ENCODE measurements around the gene GPC6. TPM values are rescaled to one million over a fixed set of nuclear protein-coding genes. Genes with fewer than 3 reads are reported as not detected.

The GPC6 gene
- total and polyA plus RNA-seq, 2 experiments from 2014 or later = 14.4 to 20.8 TPM

- H3K9me3 ChIP-seq (ENCODE audit: low read depth) = no peaks in the 10 kb centered on the region
- 25 to 27% methylated on average over 8 of the region's 8 CpGs for WGBS, 2 experiments (ENCODE audit: low coverage in 1 of 2, low lambda C conversion rate in 2 of 2, missing lambda C conversion rate in 2 of 2)
- peaks cover 22% of the 10 kb centered on the region for H3K4me1 ChIP-seq (ENCODE audit: insufficient read depth)
- no peak overlapping the region for H3K9ac ChIP-seq
- H3K27me3 ChIP-seq (replicated peaks; ENCODE audit: insufficient read depth) = no peaks in the 10 kb centered on the region
- H3K36me3 ChIP-seq (ENCODE audit: low read depth) = no peaks in the 10 kb centered on the region
- H4K20me1 ChIP-seq (ENCODE audit: insufficient read depth) = no peaks in the 10 kb centered on the region
- TF ChIP-seq EZH2 (IDR thresholded peaks at IDR 0.05; ENCODE audit: insufficient read depth, poor library complexity, severe bottlenecking) = no peak
- TF ChIP-seq EZH2phosphoT487 (IDR thresholded peaks at IDR 0.05; ENCODE audit: insufficient read depth, low read depth) = no peak
- no peaks in the 10 kb centered on the region; the same call in 1 of the 2 replicates for H3K9me2 ChIP-seq (ENCODE audit: insufficient read depth)
- H3F3A ChIP-seq (ENCODE audit: insufficient read depth) = no peaks in the 10 kb centered on the region
- peak overlapping the region; percentile 10; the same call in 1 of the 2 replicates for H2AFZ ChIP-seq
- H3K4me2 ChIP-seq (ENCODE audit: unreplicated experiment) = peak overlapping the region; percentile 33
- DNase-seq = peak; percentile 27
- in situ Hi-C loops (cut with MboI) = no loop called here
- no peak overlapping the region for H3K27ac ChIP-seq
- no peaks in the 10 kb centered on the region for H3K79me2 ChIP-seq (ENCODE audit: insufficient read depth)
- peak overlapping the region; percentile 38; the same call in 1 of the 2 replicates for H3K4me3 ChIP-seq
Measured at GRCh38 chr13:93413972-93414717, 187.5 kb downstream of the GPC6 start.

GRCh38 chr13:93416736-93417355 lies 190.2 kb downstream of the GPC6 start:
- H3K4me2 ChIP-seq (ENCODE audit: unreplicated experiment) = no peak overlapping the region
- H2AFZ ChIP-seq = peak overlapping the region; percentile 16; the same call in 1 of the 2 replicates
- DNase-seq = peak; percentile 4
- H3K4me1 ChIP-seq (ENCODE audit: insufficient read depth) = peaks cover 22% of the 10 kb centered on the region
- no peak for TF ChIP-seq EZH2 (IDR thresholded peaks at IDR 0.05; ENCODE audit: insufficient read depth, poor library complexity, severe bottlenecking)
- no peak for TF ChIP-seq EZH2phosphoT487 (IDR thresholded peaks at IDR 0.05; ENCODE audit: insufficient read depth, low read depth)
- H3K27ac ChIP-seq = no peak overlapping the region
- in situ Hi-C loops (cut with MboI) = no loop called here
- no peaks in the 10 kb centered on the region for H3K9me3 ChIP-seq (ENCODE audit: low read depth)
- H3K9me2 ChIP-seq (ENCODE audit: insufficient read depth) = no peaks in the 10 kb centered on the region; the same call in none of the 2 replicates
- H3K27me3 ChIP-seq (replicated peaks; ENCODE audit: insufficient read depth) = no peaks in the 10 kb centered on the region
- H3K79me2 ChIP-seq (ENCODE audit: insufficient read depth) = no peaks in the 10 kb centered on the region
- 70% methylated on average over 1 of the region's 1 CpG for WGBS, 2 experiments (ENCODE audit: low coverage in 1 of 2, low lambda C conversion rate in 2 of 2, missing lambda C conversion rate in 2 of 2)
- no peaks in the 10 kb centered on the region for H4K20me1 ChIP-seq (ENCODE audit: insufficient read depth)
- H3F3A ChIP-seq (ENCODE audit: insufficient read depth) = no peaks in the 10 kb centered on the region
- no peak overlapping the region for H3K4me3 ChIP-seq
- no peaks in the 10 kb centered on the region for H3K36me3 ChIP-seq (ENCODE audit: low read depth)
- H3K9ac ChIP-seq = no peak overlapping the region

- H4K20me1 ChIP-seq (ENCODE audit: insufficient read depth) = no peaks in the 10 kb centered on the region
- 87% methylated on average over 8 of the region's 8 CpGs for WGBS, 2 experiments (ENCODE audit: low coverage in 1 of 2, low lambda C conversion rate in 2 of 2, missing lambda C conversion rate in 2 of 2)
- no peak overlapping the region for H3K9ac ChIP-seq
- H3K4me2 ChIP-seq (ENCODE audit: unreplicated experiment) = no peak overlapping the region
- H3K4me1 ChIP-seq (ENCODE audit: insufficient read depth) = peaks cover 31% of the 10 kb centered on the region
- H3K4me3 ChIP-seq = no peak overlapping the region
- H3K36me3 ChIP-seq (ENCODE audit: low read depth) = no peaks in the 10 kb centered on the region
- H3K9me2 ChIP-seq (ENCODE audit: insufficient read depth) = no peaks in the 10 kb centered on the region; the same call in none of the 2 replicates
- no peak overlapping the region for H2AFZ ChIP-seq
- no peaks in the 10 kb centered on the region for H3K27me3 ChIP-seq (replicated peaks; ENCODE audit: insufficient read depth)
- in situ Hi-C loops (cut with MboI) = no loop called here
- DNase-seq = no peak
- no peak for TF ChIP-seq EZH2 (IDR thresholded peaks at IDR 0.05; ENCODE audit: insufficient read depth, poor library complexity, severe bottlenecking)
- no peak for TF ChIP-seq EZH2phosphoT487 (IDR thresholded peaks at IDR 0.05; ENCODE audit: insufficient read depth, low read depth)
- no peaks in the 10 kb centered on the region for H3K79me2 ChIP-seq (ENCODE audit: insufficient read depth)
- no peaks in the 10 kb centered on the region for H3F3A ChIP-seq (ENCODE audit: insufficient read depth)
- no peak overlapping the region for H3K27ac ChIP-seq
- H3K9me3 ChIP-seq (ENCODE audit: low read depth) = no peaks in the 10 kb centered on the region
Measured at GRCh38 chr13:93418398-93418797, 191.8 kb downstream of the GPC6 start.

- in situ Hi-C loops (cut with MboI) = no loop called here
- no peaks in the 10 kb centered on the region for H3F3A ChIP-seq (ENCODE audit: insufficient read depth)
- no peak overlapping the region for H3K9ac ChIP-seq
- no peaks in the 10 kb centered on the region for H3K27me3 ChIP-seq (replicated peaks; ENCODE audit: insufficient read depth)
- H4K20me1 ChIP-seq (ENCODE audit: insufficient read depth) = no peaks in the 10 kb centered on the region
- 20 to 50% methylated on average over 1 of the region's 1 CpG for WGBS, 2 experiments (ENCODE audit: low coverage in 1 of 2, low lambda C conversion rate in 2 of 2, missing lambda C conversion rate in 2 of 2)
- H3K4me1 ChIP-seq (ENCODE audit: insufficient read depth) = peaks cover 18% of the 10 kb centered on the region
- no peak for DNase-seq
- TF ChIP-seq EZH2phosphoT487 (IDR thresholded peaks at IDR 0.05; ENCODE audit: insufficient read depth, low read depth) (no peak), EZH2 (IDR thresholded peaks at IDR 0.05; ENCODE audit: insufficient read depth, poor library complexity, severe bottlenecking) (no peak)
- H3K79me2 ChIP-seq (ENCODE audit: insufficient read depth) = no peaks in the 10 kb centered on the region
- no peaks in the 10 kb centered on the region for H3K9me3 ChIP-seq (ENCODE audit: low read depth)
- H3K9me2 ChIP-seq (ENCODE audit: insufficient read depth) = no peaks in the 10 kb centered on the region; the same call in none of the 2 replicates
- no peak overlapping the region for H3K27ac ChIP-seq
- H3K36me3 ChIP-seq (ENCODE audit: low read depth) = no peaks in the 10 kb centered on the region
- H3K4me3 ChIP-seq = no peak overlapping the region
- no peak overlapping the region for H3K4me2 ChIP-seq (ENCODE audit: unreplicated experiment)
- H2AFZ ChIP-seq = no peak overlapping the region
Measured at GRCh38 chr13:93420206-93420605, 193.6 kb downstream of the GPC6 start.

All from GM23248 (cell line).